GM18498 (cell line): ENCODE data around the gene MDM4.

Experiments
- ATAC-seq: cut with Tn5 transposase; IDR thresholded peaks from one replicate; pipeline ENCODE4 v1.9.1; 2021; ENCODE audit warnings: mild to moderate bottlenecking, moderate library complexity; ENCODE audit not compliant: unreplicated experiment

MDM4 gene

GRCh38 chr1:204575221-204576190 lies 59.3 kb downstream of the MDM4 start:
- ATAC-seq, result no peak

GRCh38 chr1:204576422-204576821 lies 60.2 kb downstream of the MDM4 start:
- no peak for ATAC-seq

GRCh38 chr1:204577794-204578478 lies 61.7 kb downstream of the MDM4 start:
- ATAC-seq, result no peak

- ATAC-seq, result peak; percentile 76
Observed at GRCh38 chr1:204578867-204579664, 62.9 kb downstream of the MDM4 start.

- no peak for ATAC-seq
Observed at GRCh38 chr1:204579681-204580080, 63.5 kb downstream of the MDM4 start.

- ATAC-seq, result no peak
Observed at GRCh38 chr1:204580862-204581261, 64.7 kb downstream of the MDM4 start.

- ATAC-seq, result no peak
Observed at GRCh38 chr1:204581759-204582158, 65.6 kb downstream of the MDM4 start.

GRCh38 chr1:204583909-204584632 lies 67.9 kb downstream of the MDM4 start:
- no peak for ATAC-seq

GRCh38 chr1:204584699-204585372 lies 68.6 kb downstream of the MDM4 start:
- ATAC-seq, result no peak

- no peak for ATAC-seq
Observed at GRCh38 chr1:204587621-204588020, 71.4 kb downstream of the MDM4 start.

- no peak for ATAC-seq
Observed at GRCh38 chr1:204588826-204589225, 72.6 kb downstream of the MDM4 start.

- no peak for ATAC-seq
Observed at GRCh38 chr1:204589409-204590038, 73.3 kb downstream of the MDM4 start.

- no peak for ATAC-seq
Observed at GRCh38 chr1:204591473-204592090, 75.4 kb downstream of the MDM4 start.

- ATAC-seq, result no peak
Observed at GRCh38 chr1:204592246-204592948, 76.2 kb downstream of the MDM4 start.

- no peak for ATAC-seq
Observed at GRCh38 chr1:204598319-204598969, 82.2 kb downstream of the MDM4 start.

- ATAC-seq, result no peak
Observed at GRCh38 chr1:204599098-204599497, 82.9 kb downstream of the MDM4 start.

- ATAC-seq, result no peak
Observed at GRCh38 chr1:204599596-204599995, 83.4 kb downstream of the MDM4 start.

- no peak for ATAC-seq
Observed at GRCh38 chr1:204600203-204600602, 84.0 kb downstream of the MDM4 start.
